Heart left ventricle (tissue), 13 donors: ENCODE measurements around the gene GAL3ST1.

ENCODE experiments used
- POLR2A ChIP-seq, 2 donors: fragments of 450-650 bp; IDR thresholded peaks; one replicate each; pipeline ENCODE4 v1.6.1; 2017; ENCODE audit warnings: antibody characterized with exemption in 2 of 2, mild to moderate bottlenecking in 2 of 2, moderate library complexity in 2 of 2
- TF ChIP-seq, protein P1 (sequence below), 12 donors: fragments of 200-600 bp; sonication (generic) in 4 of 12; IDR thresholded peaks; one replicate each; pipeline versions ENCODE4 v1.5.0 to v1.8.0; 2018 to 2022; ENCODE audit warnings: antibody characterized with exemption in 12 of 12, mild to moderate bottlenecking in 5 of 12
- donor health status: ischemic (EF 13 %, LVEDD 7.1; RV severe dilation, severe dysfunction).
- donor health status: DM: no; HTN: yes; CAD: no.
- donor health status: DM: no; HTN: no; CAD: no.
- donor health status: ischemic (EF 25% LVEDD 6.9; RV normal size, moderate dysfunction).
- donor health status: ischemic (EF 25% LVEDD 5.7; RV mildly dilated, moderate dysfunction).
- donor health status: ischemic (EF 35%, LVEDD 5.7; RV mildly dilated, moderate dysfunction).
- donor health status: nonischemic (EF 11% LVEDD 7.7; RV severe dilation, severe dysfunction).
- donor health status: DM: yes; HTN: yes; CAD: no.
- donor health status: PGD.
- donor health status: ischemic (EF 29% LVEDD 5.4; RV normal size, mild dysfunction).
- donor health status: nonischemic (EF 23%, LVEDD 6.1; RV moderate dilation, normal function).

DNA sequence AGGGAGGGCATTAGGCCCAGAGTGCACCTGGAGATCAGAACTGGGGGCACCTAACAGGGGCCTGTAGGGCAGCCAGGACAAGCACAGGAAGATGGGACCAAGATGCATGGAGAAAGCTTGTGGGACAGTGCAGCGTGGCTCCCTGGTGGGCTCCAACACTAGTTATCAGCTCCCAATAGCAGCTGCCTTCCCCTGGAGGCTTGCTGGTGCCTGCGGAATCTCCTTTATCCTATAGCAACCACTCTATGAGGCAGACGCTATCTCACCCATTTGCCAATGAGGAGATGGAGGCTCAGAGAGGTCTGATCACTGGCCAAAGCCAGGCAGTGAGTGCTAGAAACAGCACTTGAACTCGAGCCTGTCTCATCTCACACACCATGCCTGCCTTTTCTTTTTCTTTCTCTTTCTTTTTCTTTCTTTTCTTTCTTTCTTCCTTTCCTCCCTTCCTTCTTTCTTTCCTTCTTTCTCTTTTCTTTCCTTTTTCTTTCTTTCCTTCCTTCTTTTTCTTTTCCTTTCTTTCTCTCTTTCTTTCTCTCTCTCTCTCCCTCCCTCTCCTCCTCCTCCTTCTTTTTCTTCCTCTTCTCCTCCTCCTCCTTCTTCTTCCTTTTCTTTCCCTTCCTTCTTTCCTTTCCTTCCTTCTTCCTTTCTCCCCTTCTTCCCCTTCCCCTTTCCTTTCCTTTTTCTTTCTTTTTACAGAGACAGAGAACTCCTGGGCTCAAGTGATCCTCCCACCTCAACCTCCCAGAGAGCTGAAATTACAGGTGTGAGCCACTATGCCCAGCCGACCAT is 52.9 kb downstream of the GAL3ST1 start:
- TF ChIP-seq, protein P1, sequence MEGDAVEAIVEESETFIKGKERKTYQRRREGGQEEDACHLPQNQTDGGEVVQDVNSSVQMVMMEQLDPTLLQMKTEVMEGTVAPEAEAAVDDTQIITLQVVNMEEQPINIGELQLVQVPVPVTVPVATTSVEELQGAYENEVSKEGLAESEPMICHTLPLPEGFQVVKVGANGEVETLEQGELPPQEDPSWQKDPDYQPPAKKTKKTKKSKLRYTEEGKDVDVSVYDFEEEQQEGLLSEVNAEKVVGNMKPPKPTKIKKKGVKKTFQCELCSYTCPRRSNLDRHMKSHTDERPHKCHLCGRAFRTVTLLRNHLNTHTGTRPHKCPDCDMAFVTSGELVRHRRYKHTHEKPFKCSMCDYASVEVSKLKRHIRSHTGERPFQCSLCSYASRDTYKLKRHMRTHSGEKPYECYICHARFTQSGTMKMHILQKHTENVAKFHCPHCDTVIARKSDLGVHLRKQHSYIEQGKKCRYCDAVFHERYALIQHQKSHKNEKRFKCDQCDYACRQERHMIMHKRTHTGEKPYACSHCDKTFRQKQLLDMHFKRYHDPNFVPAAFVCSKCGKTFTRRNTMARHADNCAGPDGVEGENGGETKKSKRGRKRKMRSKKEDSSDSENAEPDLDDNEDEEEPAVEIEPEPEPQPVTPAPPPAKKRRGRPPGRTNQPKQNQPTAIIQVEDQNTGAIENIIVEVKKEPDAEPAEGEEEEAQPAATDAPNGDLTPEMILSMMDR (IDR thresholded peaks at IDR 0.05), result no peak
- no peak for TF ChIP-seq POLR2A (IDR thresholded peaks at IDR 0.05)
